ENCODE measurements around the gene LAMTOR4. TPM values are rescaled to one million over a fixed set of nuclear protein-coding genes. Genes with fewer than 3 reads are reported as not detected.

Gene LAMTOR4
- total and polyA plus RNA-seq, 10 of the 15 experiments (the other 5 are each of a cell fraction or from before 2014, with no cell fraction given), result 73.4 to 297 (median 196) TPM

GRCh38 chr7:100142461-100142860, 6.3 kb upstream of the LAMTOR4 start:
- Histone ChIP-seq H3K27me3 (replicated peaks in 1 of 2; ENCODE audit: control insufficient read depth in 2 of 2, insufficient read depth in 2 of 2, low read length in 1 of 2) (no peaks in the 10 kb centered on the region), H3K4me2 (ENCODE audit: control insufficient read depth, insufficient read depth) (no peak overlapping the region), H3K4me1 (ENCODE audit: control insufficient read depth, insufficient read depth, low read length) (peaks cover 14% of the 10 kb centered on the region), H3K79me2 (ENCODE audit: control insufficient read depth, insufficient read depth, low read length) (no peaks in the 10 kb centered on the region), H4K20me1 (ENCODE audit: control insufficient read depth, insufficient read depth) (no peaks in the 10 kb centered on the region), H3K27ac (ENCODE audit: control insufficient read depth, insufficient read depth) (no peak overlapping the region), H2AFZ (ENCODE audit: control insufficient read depth, low read depth, low read length) (no peak overlapping the region), H3K9ac (ENCODE audit: control insufficient read depth, insufficient read depth, low read length) (no peak overlapping the region), H3K36me3 (ENCODE audit: control insufficient read depth in 2 of 2, insufficient read depth in 2 of 2, low read length in 1 of 2) (no peaks in the 10 kb centered on the region), H3K9me3 (replicated peaks; ENCODE audit: control insufficient read depth, insufficient read depth, low read length) (no peaks in the 10 kb centered on the region; the same call in 2 of the 3 replicates), H3K4me3 (no peak overlapping the region)
- 79% methylated on average over 3 of the region's 3 CpGs for WGBS (ENCODE audit: insufficient coverage, insufficient replicate concordance, low lambda C conversion rate, missing lambda C conversion rate)
- ChIA-PET POLR2A (interaction anchor here (0.6 to 1.6 kb wide), 5 partner anchors 16 to 1691 kb away, joined by 3 to 6 read pairs (median 4); partner anchors contain the start of genes MEPCE and TRAPPC14), RAD21 (ENCODE audit: unreplicated experiment) (interaction anchor here (1.2 to 2.0 kb wide), 2 partner anchors 10 to 25 kb away, joined by 4 to 5 read pairs; no protein-coding TSS in a partner anchor), CTCF (interaction anchor here (1.2 to 3.4 kb wide), 3 partner anchors 11 to 76 kb away, joined by 3 to 16 read pairs (median 3); no protein-coding TSS in a partner anchor), SMC1A (ENCODE audit: uncharacterized antibody, unreplicated experiment) (interaction anchor here (1.1 to 1.7 kb wide), 3 partner anchors 9 to 48 kb away, joined by 3 to 6 read pairs (median 5); no protein-coding TSS in a partner anchor)
- FAIRE-seq, result no peak
- no peak for ATAC-seq
- TF ChIP-seq KDM1A (IDR thresholded peaks at IDR 0.05; ENCODE audit: borderline replicate concordance) (no peak), YBX1 (IDR thresholded peaks at IDR 0.05) (no peak), IKZF2 (IDR thresholded peaks at IDR 0.05) (no peak), FOXM1 (IDR thresholded peaks at IDR 0.05; ENCODE audit: low read depth, low read length) (no peak), NKRF (conservative IDR thresholded peaks at IDR 0.05) (no peak), CREB1 (IDR thresholded peaks at IDR 0.05; ENCODE audit: low read depth) (no peak), STAT1 (conservative IDR thresholded peaks at IDR 0.05) (no peak), MTA3 (IDR thresholded peaks at IDR 0.05; ENCODE audit: borderline replicate concordance, low read length) (no peak), ATF3 (IDR thresholded peaks at IDR 0.05; ENCODE audit: borderline replicate concordance, extremely low read depth, low read depth, low read length) (no peak), JUND (IDR thresholded peaks at IDR 0.05; ENCODE audit: low read depth, low read length) (no peak), ZBTB11 (CRISPR knock-in tag; IDR thresholded peaks at IDR 0.05) (no peak), ZBTB33 (IDR thresholded peaks at IDR 0.05) (no peak), BACH1 (IDR thresholded peaks at IDR 0.05; ENCODE audit: borderline replicate concordance) (no peak), SMARCA5 (IDR thresholded peaks at IDR 0.05) (no peak)
- BruUV-seq (replicated peaks), result no TSS peak
- in situ Hi-C loops (cut with MboI) (no loop called here), intact Hi-C loops (cut with micrococcal nuclease; ENCODE audit: unreplicated experiment) (no loop called here)
- DNase-seq (ENCODE audit: low read depth, low spot score), result no peak

Measured in GM12878 (cell line).